ENCODE data around the gene TMEM156. TPM values are rescaled to one million over a fixed set of nuclear protein-coding genes. Genes with fewer than 3 reads are reported as not detected.
"Not testable (repeated sequence)": the region's sequence is repeated elsewhere in the genome, so short reads cannot be mapped to it uniquely, and the experiment has no call there.

TMEM156 gene
- total RNA-seq, 4 donors from 2014 or later = not detected

DNA sequence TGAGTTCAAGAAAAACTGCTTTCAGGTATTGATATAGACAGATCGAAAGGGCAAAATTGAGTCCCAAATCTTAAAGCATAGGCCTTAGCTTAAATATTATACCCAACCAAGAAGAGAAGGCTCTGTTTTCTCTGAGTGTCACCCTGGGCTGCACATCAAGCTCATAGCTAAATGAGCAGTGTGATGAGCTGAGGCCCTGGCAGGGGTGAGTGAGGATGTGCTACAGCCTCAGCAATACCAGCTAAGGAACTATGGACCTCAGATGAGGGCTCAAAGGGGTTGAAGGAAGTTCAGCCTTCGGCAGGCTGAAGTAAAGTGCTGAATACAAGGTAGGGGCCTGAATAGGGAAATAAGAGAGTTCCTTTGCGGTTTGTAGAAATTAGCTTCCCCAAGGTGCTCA is 85.3 kb downstream of the TMEM156 start:
- intact Hi-C loops (cut with DNase I; ENCODE audit: low total_unique reads) (loop anchor here (5.0 kb wide), 1 partner anchor 95 kb away; no protein-coding TSS in a partner anchor), in situ Hi-C loops (cut with MboI; ENCODE audit: low sequenced_read_pairs in 4 of 4) (no loop called here)
- Histone ChIP-seq H3K27me3 (no peaks in the 10 kb centered on the region), H3K9me3 (no peaks in the 10 kb centered on the region), H3K36me3 (no peaks in the 10 kb centered on the region), H3K4me1 (peaks cover 5 to 6% of the 10 kb centered on the region in 2 donors), H3K4me3 (no peak overlapping the region), H3K27ac (no peak overlapping the region)
- no peak for ATAC-seq
- TF ChIP-seq POLR2A (IDR thresholded peaks at IDR 0.05) = no peak
- TF ChIP-seq, protein P1, sequence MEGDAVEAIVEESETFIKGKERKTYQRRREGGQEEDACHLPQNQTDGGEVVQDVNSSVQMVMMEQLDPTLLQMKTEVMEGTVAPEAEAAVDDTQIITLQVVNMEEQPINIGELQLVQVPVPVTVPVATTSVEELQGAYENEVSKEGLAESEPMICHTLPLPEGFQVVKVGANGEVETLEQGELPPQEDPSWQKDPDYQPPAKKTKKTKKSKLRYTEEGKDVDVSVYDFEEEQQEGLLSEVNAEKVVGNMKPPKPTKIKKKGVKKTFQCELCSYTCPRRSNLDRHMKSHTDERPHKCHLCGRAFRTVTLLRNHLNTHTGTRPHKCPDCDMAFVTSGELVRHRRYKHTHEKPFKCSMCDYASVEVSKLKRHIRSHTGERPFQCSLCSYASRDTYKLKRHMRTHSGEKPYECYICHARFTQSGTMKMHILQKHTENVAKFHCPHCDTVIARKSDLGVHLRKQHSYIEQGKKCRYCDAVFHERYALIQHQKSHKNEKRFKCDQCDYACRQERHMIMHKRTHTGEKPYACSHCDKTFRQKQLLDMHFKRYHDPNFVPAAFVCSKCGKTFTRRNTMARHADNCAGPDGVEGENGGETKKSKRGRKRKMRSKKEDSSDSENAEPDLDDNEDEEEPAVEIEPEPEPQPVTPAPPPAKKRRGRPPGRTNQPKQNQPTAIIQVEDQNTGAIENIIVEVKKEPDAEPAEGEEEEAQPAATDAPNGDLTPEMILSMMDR (IDR thresholded peaks at IDR 0.05 in 4 of 5, conservative IDR thresholded peaks at IDR 0.05 in 1 of 5) = no peak
- DNase-seq = no peak

DNA sequence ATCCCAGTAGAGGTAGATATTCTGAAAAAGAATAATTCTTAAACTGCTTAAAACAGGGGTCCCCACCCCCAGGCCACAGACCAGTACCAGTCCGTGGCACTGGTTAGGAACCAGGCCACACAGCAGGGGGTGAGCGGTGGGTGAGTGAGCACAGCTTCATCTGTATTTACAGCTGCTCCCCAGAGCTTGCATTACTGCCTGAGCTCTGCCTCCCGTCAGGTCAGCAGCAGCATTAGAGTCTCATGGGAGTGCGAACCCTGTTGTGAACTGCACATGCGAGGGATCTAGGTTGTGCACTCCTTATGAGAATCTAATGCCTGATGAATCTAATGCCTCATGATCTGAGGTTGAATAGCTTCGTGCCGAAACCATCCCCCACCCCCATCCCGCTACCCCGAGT is 87.8 kb downstream of the TMEM156 start:
- Histone ChIP-seq H3K9me3 (no peaks in the 10 kb centered on the region), H3K4me3 (no peak overlapping the region), H3K4me1 (peaks cover 10% of the 10 kb centered on the region in 2 donors), H3K27ac (no peak overlapping the region), H3K36me3 (no peaks in the 10 kb centered on the region), H3K27me3 (no peaks in the 10 kb centered on the region)
- intact Hi-C loops (cut with DNase I; ENCODE audit: low total_unique reads) (no loop called here), in situ Hi-C loops (cut with MboI; ENCODE audit: low sequenced_read_pairs in 4 of 4) (no loop called here)
- TF ChIP-seq, protein P1 (IDR thresholded peaks at IDR 0.05 in 4 of 5, conservative IDR thresholded peaks at IDR 0.05 in 1 of 5) = no peak
- no peak for TF ChIP-seq POLR2A (IDR thresholded peaks at IDR 0.05)
- ATAC-seq (no peak), DNase-seq (no peak)

DNA sequence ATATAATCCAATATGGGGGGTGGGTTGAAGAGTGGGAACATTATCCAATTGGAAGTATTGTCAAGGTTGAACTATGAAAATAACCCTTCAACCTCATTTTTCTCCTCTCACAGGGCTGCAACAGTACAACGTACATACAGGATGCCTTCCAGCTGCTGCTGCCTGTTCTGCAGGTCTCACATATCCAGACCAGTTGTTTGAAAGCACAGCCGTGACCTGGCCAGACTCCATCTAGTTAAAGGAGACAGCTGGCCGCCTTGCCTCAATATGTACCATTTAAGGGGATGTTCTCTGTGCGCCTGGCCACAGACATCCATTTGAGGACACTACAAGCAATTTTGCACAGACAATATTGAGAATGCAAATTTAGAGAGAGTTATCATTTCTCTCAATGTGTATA is 88.9 kb downstream of the TMEM156 start:
- Histone ChIP-seq H3K9me3 (no peaks in the 10 kb centered on the region), H3K36me3 (no peaks in the 10 kb centered on the region), H3K27ac (no peak overlapping the region), H3K4me1 (peaks cover 8 to 10% of the 10 kb centered on the region in 2 donors), H3K27me3 (no peaks in the 10 kb centered on the region), H3K4me3 (no peak overlapping the region)
- DNase-seq (peak; percentile 45 to 57), ATAC-seq (peak; percentile 79 to 91)
- in situ Hi-C loops (cut with MboI; ENCODE audit: low sequenced_read_pairs in 4 of 4) (no loop called here), intact Hi-C loops (cut with DNase I; ENCODE audit: low total_unique reads) (no loop called here)
- TF ChIP-seq, protein P1 (IDR thresholded peaks at IDR 0.05 in 4 of 5, conservative IDR thresholded peaks at IDR 0.05 in 1 of 5) = no peak
- TF ChIP-seq POLR2A (IDR thresholded peaks at IDR 0.05) = no peak

DNA sequence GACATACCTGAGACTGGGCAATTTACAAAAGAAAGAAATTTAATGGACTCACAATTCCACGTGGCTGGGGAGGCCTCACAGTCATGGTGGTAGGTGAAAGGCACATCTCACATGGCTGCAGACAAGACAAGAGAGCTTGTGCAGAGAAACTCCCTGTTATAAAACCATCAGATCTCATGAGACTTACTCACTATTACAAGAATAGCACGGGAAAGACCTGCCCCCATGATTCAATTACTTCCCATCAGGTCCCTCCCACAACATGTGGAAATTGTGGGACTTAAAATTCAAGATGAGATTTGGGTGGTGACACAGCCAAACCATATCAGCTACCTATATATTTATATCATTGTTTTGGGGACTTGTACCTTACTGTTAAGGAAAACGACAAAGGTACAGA is 90.3 kb downstream of the TMEM156 start:
- in situ Hi-C loops (cut with MboI; ENCODE audit: low sequenced_read_pairs in 4 of 4); H3K27me3 ChIP-seq; H3K9me3 ChIP-seq; H3K4me3 ChIP-seq; ATAC-seq; intact Hi-C loops (cut with DNase I; ENCODE audit: low total_unique reads); H3K36me3 ChIP-seq: not testable (repeated sequence)
- DNase-seq = peak in 1 of 2 donors; percentile 3
- H3K27ac ChIP-seq = peak overlapping the region in 3 of 4 donors; percentile 30 to 50 (median 50)
- peaks cover 7 to 10% of the 10 kb centered on the region in 2 donors for H3K4me1 ChIP-seq

DNA sequence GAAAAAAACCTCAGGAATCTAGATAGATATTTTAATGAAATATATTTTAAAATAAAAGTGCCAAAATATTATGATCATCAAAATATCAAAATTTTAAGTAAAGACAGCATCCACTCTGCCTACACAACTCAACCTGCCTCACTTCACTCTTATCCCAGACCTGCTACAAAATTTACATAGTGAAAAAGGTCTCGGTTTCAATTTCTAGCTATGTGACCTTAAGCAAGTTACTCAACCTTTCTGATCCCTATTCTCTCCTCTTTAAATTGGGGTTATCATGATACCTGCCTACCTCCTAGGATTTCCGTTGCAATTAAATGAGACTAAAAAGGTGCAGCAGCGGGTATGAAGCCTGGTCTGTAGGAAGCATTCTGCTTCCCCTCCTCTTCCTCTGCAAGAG is 91.7 kb downstream of the TMEM156 start:
- H3K4me1 ChIP-seq = peaks cover 7 to 10% of the 10 kb centered on the region in 2 donors
- H3K4me3 ChIP-seq = no peak overlapping the region
- H3K9me3 ChIP-seq = no peaks in the 10 kb centered on the region
- DNase-seq = no peak
- ATAC-seq = no peak
- H3K36me3 ChIP-seq = no peaks in the 10 kb centered on the region
- in situ Hi-C loops (cut with MboI; ENCODE audit: low sequenced_read_pairs in 4 of 4) (no loop called here), intact Hi-C loops (cut with DNase I; ENCODE audit: low total_unique reads) (no loop called here)
- no peaks in the 10 kb centered on the region for H3K27me3 ChIP-seq
- H3K27ac ChIP-seq = no peak overlapping the region
- TF ChIP-seq, protein P1 (IDR thresholded peaks at IDR 0.05 in 4 of 5, conservative IDR thresholded peaks at IDR 0.05 in 1 of 5) = no peak
- no peak for TF ChIP-seq POLR2A (IDR thresholded peaks at IDR 0.05)

All from gastrocnemius medialis (tissue), 4 donors.